H1 (cell line): ENCODE data around the gene KCNQ2. TPM values are rescaled to one million over a fixed set of nuclear protein-coding genes. Genes with fewer than 3 reads are reported as not detected.
A peak's percentile ranks its signal among the peaks of the same experiment; 100 is the strongest.

Experiments used
- CTCF ChIA-PET: fragments of 300-600 bp; sonication (Branson Sonifier 250); formaldehyde crosslinking; loops from one replicate; lab custom pipeline; 2021; ENCODE audit not compliant: partially characterized antibody; lab: Charles Lee
- POLR2A ChIA-PET: fragments of 300-600 bp; sonication (Branson Sonifier 250); formaldehyde crosslinking; loops from one replicate; lab custom pipeline; 2021; ENCODE audit warnings: inconsistent platforms; ENCODE audit not compliant: partially characterized antibody; lab: Charles Lee
- DNase-seq, 2 experiments: peaks; one replicate each; pipeline versions ENCODE4 v3.0.0 to v3.0.0-alpha.2; 2010 to 2022; ENCODE audit warnings: low spot score in 2 of 2, low read depth in 1 of 2, mixed read lengths in 1 of 2
- FAIRE-seq: peaks from 2 replicates; lab custom pipeline; 2011; peaks lifted over from hg19 to GRCh38; lab: Jason Lieb, UNC
- H2AFZ ChIP-seq: 2 replicates; pipeline ENCODE4 v1.8.1; 2012; ENCODE audit warnings: low read length, inconsistent platforms
- H2AK5ac ChIP-seq: 2 replicates; pipeline ENCODE4 v1.6.1; 2013; ENCODE audit warnings: low read depth, low read length
- H2BK120ac ChIP-seq: replicated peaks from 2 replicates; pipeline ENCODE3; 2013; ENCODE audit warnings: low read depth, low read length, inconsistent platforms
- H2BK12ac ChIP-seq: 2 replicates; pipeline ENCODE4 v1.6.1; 2013; ENCODE audit warnings: low read depth, low read length
- H2BK15ac ChIP-seq: 2 replicates; pipeline ENCODE4 v1.6.1; 2013; ENCODE audit warnings: low read length
- H2BK20ac ChIP-seq: 2 replicates; pipeline ENCODE4 v1.6.1; 2013; ENCODE audit warnings: low read length
- H2BK5ac ChIP-seq: 2 replicates; pipeline ENCODE4 v1.6.1; 2013; ENCODE audit warnings: low read depth, low read length
- H3K14ac ChIP-seq: 2 replicates; pipeline ENCODE4 v1.6.1; 2013; ENCODE audit warnings: inconsistent platforms; ENCODE audit not compliant: insufficient read length
- H3K18ac ChIP-seq: 2 replicates; pipeline ENCODE4 v1.6.1; 2013; ENCODE audit warnings: low read length; ENCODE audit errors: extremely low read depth
- H3K23ac ChIP-seq: 2 replicates; pipeline ENCODE4 v1.6.1; 2013; ENCODE audit warnings: inconsistent platforms; ENCODE audit not compliant: insufficient read length
- H3K23me2 ChIP-seq: 2 replicates; pipeline ENCODE4 v1.6.1; 2013; ENCODE audit warnings: low read depth, low read length
- H3K27ac ChIP-seq: 2 replicates; pipeline ENCODE4 v1.6.1; 2011; ENCODE audit warnings: low read depth, low read length, inconsistent platforms
- H3K27me3 ChIP-seq, 4 experiments: replicated peaks in 1 of 4; 1 replicate in 1 of 4; 2 replicates in 3 of 4; pipeline versions ENCODE4 v1.6.1 to v1.8.1; 2011 to 2013; ENCODE audit warnings: low read length in 3 of 4, mild to moderate bottlenecking in 3 of 4, inconsistent platforms in 2 of 4, mixed read lengths in 2 of 4, moderate library complexity in 1 of 4; ENCODE audit not compliant: control insufficient read depth in 3 of 4, insufficient read depth in 3 of 4; ENCODE audit errors: extremely low read depth in 1 of 4
- H3K36me3 ChIP-seq, 4 experiments: 2 replicates each; pipeline versions ENCODE4 v1.6.1 to v1.8.1; 2011 to 2013; ENCODE audit warnings: mild to moderate bottlenecking in 4 of 4, low read length in 3 of 4, moderate library complexity in 2 of 4, control low read depth in 1 of 4, inconsistent platforms in 1 of 4; ENCODE audit not compliant: insufficient read depth in 4 of 4, control insufficient read depth in 2 of 4
- H3K4ac ChIP-seq: replicated peaks from 2 replicates; pipeline ENCODE3; 2013; ENCODE audit warnings: low read length, low read depth, mixed read lengths, inconsistent platforms; ENCODE audit not compliant: insufficient read length
- H3K4me1 ChIP-seq, 4 experiments: replicated peaks in 1 of 4; 1 replicate in 1 of 4; 2 replicates in 3 of 4; pipeline versions ENCODE4 v1.6.1 to v1.8.1; 2011 to 2013; ENCODE audit warnings: low read length in 3 of 4, inconsistent platforms in 2 of 4, mixed read lengths in 1 of 4; ENCODE audit not compliant: insufficient read depth in 4 of 4, control insufficient read depth in 3 of 4
- H3K4me2 ChIP-seq, 2 experiments: 2 replicates each; pipeline versions ENCODE4 v1.6.1 to v1.8.1; 2011 to 2013; ENCODE audit warnings: low read depth in 2 of 2, low read length in 2 of 2, control low read depth in 1 of 2, inconsistent platforms in 1 of 2, mild to moderate bottlenecking in 1 of 2; ENCODE audit not compliant: insufficient read depth in 1 of 2
- H3K4me3 ChIP-seq, 4 experiments: fragments of 200-600, 300-600 bp in 1 of 4; sonication (generic), shearing (Covaris generic), sonication (Bioruptor Twin) in 1 of 4; 2 replicates each; pipeline versions ENCODE4 v1.5.1 to v1.8.1; 2011 to 2016; ENCODE audit warnings: low read length in 4 of 4, low read depth in 3 of 4, control low read depth in 2 of 4, inconsistent platforms in 2 of 4, mild to moderate bottlenecking in 2 of 4, mixed read lengths in 1 of 4, moderate library complexity in 1 of 4; ENCODE audit not compliant: insufficient read depth in 2 of 4; ENCODE audit errors: extremely low read depth in 1 of 4
- H3K56ac ChIP-seq: replicated peaks from 2 replicates; pipeline ENCODE3; 2013; ENCODE audit warnings: low read depth, mild to moderate bottlenecking, mixed read lengths, low read length, inconsistent platforms; ENCODE audit not compliant: insufficient read length
- H3K79me1 ChIP-seq: 2 replicates; pipeline ENCODE4 v1.6.1; 2013; ENCODE audit warnings: low read depth, low read length, control low read depth
- H3K79me2 ChIP-seq, 2 experiments: 2 replicates each; pipeline versions ENCODE4 v1.6.1 to v1.8.1; 2012 to 2013; ENCODE audit warnings: low read length in 2 of 2, mild to moderate bottlenecking in 2 of 2, inconsistent platforms in 1 of 2; ENCODE audit not compliant: insufficient read depth in 2 of 2, control insufficient read depth in 1 of 2
- H3K9ac ChIP-seq, 4 experiments: replicated peaks in 1 of 4; 1 replicate in 1 of 4; 2 replicates in 3 of 4; pipeline versions ENCODE4 v1.6.1 to v1.8.1; 2011 to 2013; ENCODE audit warnings: low read depth in 3 of 4, low read length in 3 of 4, control low read depth in 2 of 4, mild to moderate bottlenecking in 2 of 4, moderate library complexity in 2 of 4, inconsistent platforms in 1 of 4; ENCODE audit errors: extremely low read depth in 1 of 4
- H3K9me3 ChIP-seq, 2 experiments: 2 replicates each; pipeline versions ENCODE4 v1.6.1 to v1.8.1; 2012 to 2013; ENCODE audit warnings: mild to moderate bottlenecking in 2 of 2, moderate library complexity in 2 of 2, control low read depth in 1 of 2, inconsistent platforms in 1 of 2, low read depth in 1 of 2, low read length in 1 of 2, mixed read lengths in 1 of 2; ENCODE audit not compliant: insufficient read depth in 2 of 2
- H4K20me1 ChIP-seq, 2 experiments: replicated peaks in 1 of 2; 2 replicates each; pipeline versions ENCODE3 to v1.8.1; 2011 to 2013; ENCODE audit warnings: inconsistent platforms in 2 of 2, low read length in 2 of 2, mild to moderate bottlenecking in 1 of 2; ENCODE audit not compliant: insufficient read depth in 2 of 2, control insufficient read depth in 1 of 2
- H4K5ac ChIP-seq: 2 replicates; pipeline ENCODE4 v1.6.1; 2013; ENCODE audit warnings: low read length, low read depth, mixed read lengths, inconsistent platforms; ENCODE audit not compliant: insufficient read length
- H4K8ac ChIP-seq: 2 replicates; pipeline ENCODE4 v1.8.0; 2013; ENCODE audit warnings: mild to moderate bottlenecking, moderate library complexity, low read length, inconsistent platforms; ENCODE audit not compliant: insufficient read depth; ENCODE audit errors: extremely low read depth
- H4K91ac ChIP-seq: replicated peaks from 2 replicates; pipeline ENCODE3; 2013; ENCODE audit warnings: low read length, mixed read lengths, inconsistent platforms; ENCODE audit not compliant: insufficient read length
- CEBPB ChIP-seq: IDR thresholded peaks from 2 replicates; pipeline ENCODE4 v1.6.1; 2012; ENCODE audit warnings: low read depth, low read length
- GABPA ChIP-seq: IDR thresholded peaks from 2 replicates; pipeline ENCODE4 v1.6.1; 2011; ENCODE audit warnings: mild to moderate bottlenecking, low read length, moderate library complexity, borderline replicate concordance; ENCODE audit not compliant: insufficient read depth
- HDAC2 ChIP-seq, 2 experiments: fragments of 300-600 bp in 1 of 2; sonication (generic) in 1 of 2; IDR thresholded peaks; 2 replicates each; pipeline ENCODE4 v1.6.1; 2011 to 2012; ENCODE audit warnings: low read depth in 2 of 2, low read length in 2 of 2, mild to moderate bottlenecking in 2 of 2, moderate library complexity in 2 of 2, borderline replicate concordance in 1 of 2, inconsistent platforms in 1 of 2
- SP1 ChIP-seq: IDR thresholded peaks from 2 replicates; pipeline ENCODE4 v1.6.1; 2011; ENCODE audit warnings: low read depth, low read length
- SP2 ChIP-seq: IDR thresholded peaks from 2 replicates; pipeline ENCODE4 v1.6.1; 2012; ENCODE audit warnings: mild to moderate bottlenecking, low read length, inconsistent platforms
- SRF ChIP-seq: IDR thresholded peaks from 2 replicates; pipeline ENCODE4 v1.6.1; 2011; ENCODE audit warnings: mild to moderate bottlenecking, low read depth, low read length, moderate library complexity
- WGBS, 2 experiments: shearing (Covaris generic) in 1 of 2; methylation state at CpG; one replicate each; pipeline versions ENCODE4 v1.1.6 to v1.1.7; 2013 to 2015; ENCODE audit warnings: low lambda C conversion rate in 2 of 2, mixed read lengths in 2 of 2, inconsistent platforms in 1 of 2, low coverage in 1 of 2, missing lambda C conversion rate in 1 of 2; ENCODE audit not compliant: insufficient replicate concordance in 2 of 2, insufficient coverage in 1 of 2, insufficient read length in 1 of 2; ENCODE audit errors: extremely low coverage in 1 of 2, missing lambda C conversion rate in 1 of 2; 5-methylcytosine and 5-hydroxymethylcytosine counted together
- polyA plus RNA-seq, 7 experiments: library from polyadenylated mRNA; depleted of rRNA in 3 of 7; stranded (reverse) in 5 of 7; unstranded in 2 of 7; fragments of >200 nt in 5 of 7; fragments of 200-250 nt in 2 of 7; gene quantifications; 1 replicate in 5 of 7; 2 replicates in 1 of 7; 4 replicates in 1 of 7; pipeline versions ENCODE4 v1.2.1 to v1.2.3, GENCODE V29; 2011 to 2013; ENCODE audit warnings: missing spikeins in 2 of 7, mixed read lengths in 2 of 7
- total RNA-seq: library from RNA; stranded (reverse); fragmentation: NEBNext Ultra II Directional; extraction: Animal tissue kit (Norgen Biotek cat#: 25700); gene quantifications from 2 replicates; pipeline ENCODE4 v1.2.1, GENCODE V29; 2021

The KCNQ2 gene
- total and polyA plus RNA-seq, 2 of the 8 experiments (the other 6 are each of a cell fraction or from before 2014, with no cell fraction given): 82.6 to 243 TPM

- H3K14ac ChIP-seq: no peak overlapping the region
- TF ChIP-seq SP1 (no peak), CEBPB (no peak), GABPA (no peak), HDAC2 (IDR thresholded peaks at IDR 0.05; ENCODE audit: borderline replicate concordance in 1 of 2, low read depth in 2 of 2, low read length in 2 of 2) (no peak), SP2 (no peak), SRF (no peak)
- H2BK5ac ChIP-seq: peak overlapping the region; percentile 52; the same call in 1 of the 2 replicates
- H3K23me2 ChIP-seq: no peaks in the 10 kb centered on the region
- peaks cover 0 to 4% of the 10 kb centered on the region in 2 experiments for H4K20me1 ChIP-seq
- H2BK15ac ChIP-seq: no peak overlapping the region
- DNase-seq (no peak), FAIRE-seq (no peak)
- H3K4me3 ChIP-seq: no peak overlapping the region
- H3K4me2 ChIP-seq: no peak overlapping the region
- WGBS, 2 experiments: 87% methylated on average over 23 of the region's 24 CpGs; no CpG with 5 or more reads in 1 of the 2 experiments
- no peak overlapping the region for H4K5ac ChIP-seq
- no peak overlapping the region for H2BK20ac ChIP-seq
- POLR2A ChIA-PET: interaction anchor here (1.4 kb wide), 1 partner anchor 9 kb away, joined by 6 read pairs; no protein-coding TSS in a partner anchor
- H3K4me1 ChIP-seq: peaks cover 0 to 15% (median 9%) of the 10 kb centered on the region in 4 experiments; a peak in 4 of 7 replicates
- H3K79me1 ChIP-seq: no peaks in the 10 kb centered on the region
- H4K91ac ChIP-seq: no peak overlapping the region
- H3K27me3 ChIP-seq: no peaks in the 10 kb centered on the region
- no peak overlapping the region for H3K4ac ChIP-seq
- H2BK12ac ChIP-seq: peak overlapping the region; percentile 94; the same call in 1 of the 2 replicates
- no peak overlapping the region for H3K18ac ChIP-seq
- no peaks in the 10 kb centered on the region for H3K9me3 ChIP-seq
- H3K36me3 ChIP-seq: no peaks in the 10 kb centered on the region
- H3K56ac ChIP-seq: no peak overlapping the region
- H3K9ac ChIP-seq: no peak overlapping the region; a peak in 1 of 7 replicates
- H3K27ac ChIP-seq: no peak overlapping the region
- H3K23ac ChIP-seq: no peak overlapping the region
- H2BK120ac ChIP-seq: no peak overlapping the region
- no peak overlapping the region for H2AFZ ChIP-seq
- H3K79me2 ChIP-seq: no peaks in the 10 kb centered on the region
- CTCF ChIA-PET: interaction anchor here (0.9 to 1.6 kb wide), 5 partner anchors 8 to 179 kb away, joined by 3 to 7 read pairs (median 3); no protein-coding TSS in a partner anchor
- H4K8ac ChIP-seq: peak overlapping the region; percentile 51
- 0 out of 2 replicates have a peak overlapping the region, but pooled peaks have one; percentile 39 for H2AK5ac ChIP-seq
Measured at GRCh38 chr20:63402181-63402859, 70.1 kb downstream of the KCNQ2 start.
